ENCODE results near the gene FOS. TPM values are rescaled to one million over a fixed set of nuclear protein-coding genes. Genes with fewer than 3 reads are reported as not detected.

FOS gene
- total and polyA plus RNA-seq, 12 donors: 47.9 to 393 (median 118) TPM

- TF ChIP-seq POLR2A (IDR thresholded peaks at IDR 0.05): no peak
- TF ChIP-seq CTCF (IDR thresholded peaks at IDR 0.05): no peak
- no peaks in the 10 kb centered on the region for H3K27me3 ChIP-seq
- WGBS, 4 donors: 78 to 83% (median 81%) methylated on average over 6 of the region's 6 CpGs
These were observed 30.7 kb upstream of the FOS start for GRCh38 chr14:75247939-75248338.

GRCh38 chr14:75249251-75249957 lies 29.2 kb upstream of the FOS start:
- DNase-seq: peak in 1 of 7 donors; percentile 12
- H3K4me1 ChIP-seq (replicated peaks in 1 of 2): peaks cover 0 to 5% of the 10 kb centered on the region in 2 donors
- TF ChIP-seq CTCF (IDR thresholded peaks at IDR 0.05) (no peak), POLR2A (IDR thresholded peaks at IDR 0.05) (no peak)
- H3K27me3 ChIP-seq: no peaks in the 10 kb centered on the region
- no peak overlapping the region for H3K27ac ChIP-seq
- no peak overlapping the region for H3K4me3 ChIP-seq
- WGBS, 4 donors: 73 to 80% (median 75%) methylated on average over 10 of the region's 10 CpGs
- H3K36me3 ChIP-seq (replicated peaks in 1 of 2): no peaks in the 10 kb centered on the region
- no peaks in the 10 kb centered on the region for H3K9me3 ChIP-seq (replicated peaks in 1 of 3)
- intact Hi-C loops (cut with DNase I): no loop called here

More at GRCh38 chr14:75247939-75248338, 30.7 kb upstream of the FOS start:
- no peaks in the 10 kb centered on the region for H3K9me3 ChIP-seq (replicated peaks in 1 of 3)
- H3K4me3 ChIP-seq: no peak overlapping the region
- H3K36me3 ChIP-seq (replicated peaks in 1 of 2): no peaks in the 10 kb centered on the region
- no peak overlapping the region for H3K27ac ChIP-seq
- peaks cover 0 to 5% of the 10 kb centered on the region in 2 donors for H3K4me1 ChIP-seq (replicated peaks in 1 of 2)
- no peak for DNase-seq
- intact Hi-C loops (cut with DNase I): no loop called here

- peaks cover 0 to 5% of the 10 kb centered on the region in 2 donors for H3K4me1 ChIP-seq (replicated peaks in 1 of 2)
- 85 to 89% (median 88%) methylated on average over 2 of the region's 2 CpGs for WGBS, 4 donors
- H3K27ac ChIP-seq: no peak overlapping the region
- DNase-seq: no peak
- no peak overlapping the region for H3K4me3 ChIP-seq
- H3K27me3 ChIP-seq: no peaks in the 10 kb centered on the region
- no peaks in the 10 kb centered on the region for H3K36me3 ChIP-seq (replicated peaks in 1 of 2)
- intact Hi-C loops (cut with DNase I): no loop called here
- no peaks in the 10 kb centered on the region for H3K9me3 ChIP-seq (replicated peaks in 1 of 3)
- TF ChIP-seq POLR2A (IDR thresholded peaks at IDR 0.05) (no peak), CTCF (IDR thresholded peaks at IDR 0.05) (no peak)
These were observed 28.7 kb upstream of the FOS start for GRCh38 chr14:75249958-75250336.

- intact Hi-C loops (cut with DNase I): no loop called here
- H3K4me3 ChIP-seq: no peak overlapping the region
- WGBS, 4 donors: 88 to 95% (median 90%) methylated on average over 4 of the region's 4 CpGs
- DNase-seq: no peak
- no peaks in the 10 kb centered on the region for H3K36me3 ChIP-seq (replicated peaks in 1 of 2)
- no peak overlapping the region for H3K27ac ChIP-seq
- TF ChIP-seq POLR2A (IDR thresholded peaks at IDR 0.05): no peak
- no peak for TF ChIP-seq CTCF (IDR thresholded peaks at IDR 0.05)
- H3K9me3 ChIP-seq (replicated peaks in 1 of 3): no peaks in the 10 kb centered on the region
- peaks cover 0 to 5% of the 10 kb centered on the region in 2 donors for H3K4me1 ChIP-seq (replicated peaks in 1 of 2)
- H3K27me3 ChIP-seq: no peaks in the 10 kb centered on the region
These were observed 27.8 kb upstream of the FOS start for GRCh38 chr14:75250800-75251199.
